ENCODE data around the gene ZBTB4.

ZBTB4 gene

GRCh38 chr17:7459961-7460545 is 19.4 kb downstream of the ZBTB4 start:
- in situ Hi-C loops (cut with MboI; ENCODE audit: low sequenced_read_pairs, unreplicated experiment), result no loop called here
- no peak for TF ChIP-seq CTCF (IDR thresholded peaks at IDR 0.05; ENCODE audit: borderline replicate concordance, control extremely low read depth, extremely low read depth, insufficient read depth, missing control alignments)
- DNase-seq (ENCODE audit: low spot score), result no peak

GRCh38 chr17:7448461-7448860 is 31.0 kb downstream of the ZBTB4 start:
- no peak for TF ChIP-seq CTCF (IDR thresholded peaks at IDR 0.05; ENCODE audit: borderline replicate concordance, control extremely low read depth, extremely low read depth, insufficient read depth, missing control alignments)
- no peak for DNase-seq (ENCODE audit: low spot score)
- in situ Hi-C loops (cut with MboI; ENCODE audit: low sequenced_read_pairs, unreplicated experiment), result no loop called here

- TF ChIP-seq CTCF (IDR thresholded peaks at IDR 0.05; ENCODE audit: borderline replicate concordance, control extremely low read depth, extremely low read depth, insufficient read depth, missing control alignments), result no peak
- in situ Hi-C loops (cut with MboI; ENCODE audit: low sequenced_read_pairs, unreplicated experiment), result no loop called here
- peak; percentile 66 for DNase-seq (ENCODE audit: low spot score)
Observed at GRCh38 chr17:7445619-7445968, 33.8 kb downstream of the ZBTB4 start.

- in situ Hi-C loops (cut with MboI; ENCODE audit: low sequenced_read_pairs, unreplicated experiment), result no loop called here
- DNase-seq (ENCODE audit: low spot score), result peak; percentile 80
Observed at GRCh38 chr17:7444682-7445618, 34.5 kb downstream of the ZBTB4 start, which contains the start of gene CHRNB1. TSS of gene CHRNB1 (plus strand) at chr17:7445061. CDS start at chr17:7445128, 67 bp downstream.

GRCh38 chr17:7443499-7444485 is 35.6 kb downstream of the ZBTB4 start:
- in situ Hi-C loops (cut with MboI; ENCODE audit: low sequenced_read_pairs, unreplicated experiment), result no loop called here
- no peak for TF ChIP-seq CTCF (IDR thresholded peaks at IDR 0.05; ENCODE audit: borderline replicate concordance, control extremely low read depth, extremely low read depth, insufficient read depth, missing control alignments)
- DNase-seq (ENCODE audit: low spot score), result no peak

More at GRCh38 chr17:7444682-7445618, 34.5 kb downstream of the ZBTB4 start, which contains the start of gene CHRNB1:
- no peak for TF ChIP-seq CTCF (IDR thresholded peaks at IDR 0.05; ENCODE audit: borderline replicate concordance, control extremely low read depth, extremely low read depth, insufficient read depth, missing control alignments)

GRCh38 chr17:7442142-7442541 is 37.3 kb downstream of the ZBTB4 start:
- in situ Hi-C loops (cut with MboI; ENCODE audit: low sequenced_read_pairs, unreplicated experiment), result no loop called here
- no peak for DNase-seq (ENCODE audit: low spot score)
- no peak for TF ChIP-seq CTCF (IDR thresholded peaks at IDR 0.05; ENCODE audit: borderline replicate concordance, control extremely low read depth, extremely low read depth, insufficient read depth, missing control alignments)

All from GM13976 (cell line).